ENCODE data around the gene YRDC. TPM values are rescaled to one million over a fixed set of nuclear protein-coding genes. Genes with fewer than 3 reads are reported as not detected.

The YRDC gene
- 69.9 and 76.1 TPM in 2 replicates for total RNA-seq

DNA sequence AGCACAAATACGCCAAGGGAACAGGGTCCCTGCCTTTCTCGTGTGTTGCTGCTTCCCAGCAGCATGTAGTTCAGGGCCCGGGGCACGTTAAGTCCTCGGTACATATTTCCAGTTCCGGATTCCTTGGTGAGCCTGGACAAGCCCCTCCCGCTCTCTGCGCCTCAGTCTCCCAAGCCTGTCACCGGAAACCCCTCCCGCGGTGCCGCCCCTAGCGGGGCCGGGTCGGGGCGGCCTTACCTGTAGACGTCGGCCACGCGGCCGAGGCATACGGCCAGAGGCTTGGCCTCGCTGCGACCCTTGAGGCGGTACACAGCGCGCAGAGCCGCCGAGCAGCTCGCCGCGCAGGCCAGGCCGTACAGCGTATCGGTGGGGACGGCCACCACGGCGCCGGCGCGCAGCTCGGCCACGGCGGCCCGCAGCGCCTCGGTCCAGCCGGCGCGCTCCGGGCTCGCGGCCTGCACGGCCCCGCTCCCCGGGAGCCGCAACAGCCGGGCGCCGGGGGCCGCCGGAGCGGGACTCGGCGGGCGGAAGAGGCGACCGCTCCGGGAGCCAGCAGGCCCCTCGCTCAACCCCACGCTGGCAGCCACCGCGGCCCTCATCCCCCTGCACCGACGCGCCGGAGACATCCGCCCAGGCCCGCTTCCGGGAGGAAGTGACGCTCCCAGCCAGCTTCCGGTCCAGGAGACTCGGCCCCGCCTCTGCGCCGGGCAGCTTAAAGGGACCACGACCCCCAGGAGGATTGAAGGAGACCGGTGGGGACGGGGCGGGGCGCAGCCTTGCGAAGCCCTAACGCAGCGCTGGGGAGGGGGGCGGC, at the start of gene YRDC, which contains the start of gene C1orf122:
TSS of gene YRDC (minus strand) at position 654 of the 814 bp plus-strand sequence. CDS start at position 626, 28 bp downstream.
TSS of gene C1orf122 (plus strand) at position 236 of the 814 bp plus-strand sequence. CDS start 615 bp downstream, outside the sequence.
- Mint-ChIP-seq H3K36me3 (ENCODE audit: low read depth) (peaks cover 48% of the 10 kb centered on the region), H3K27ac (peak within 1 kb of the TSS; percentile 98), H3K4me1 (peaks cover 31% of the 10 kb centered on the region)

GRCh38 chr1:37854406-37854805, 46.4 kb upstream of the YRDC start:
- no peak overlapping the region for H3K27ac Mint-ChIP-seq
- intact Hi-C loops (cut with micrococcal nuclease) = no loop called here
- H3K4me1 Mint-ChIP-seq = peaks cover 35% of the 10 kb centered on the region
- DNase-seq = no peak
- H3K4me3 Mint-ChIP-seq = no peak overlapping the region
- no peaks in the 10 kb centered on the region for H3K9me3 Mint-ChIP-seq
- no peaks in the 10 kb centered on the region for H3K27me3 Mint-ChIP-seq
- peaks cover 31% of the 10 kb centered on the region for H3K36me3 Mint-ChIP-seq (ENCODE audit: low read depth)

More for the DNA sequence above, at the start of gene YRDC, which contains the start of gene C1orf122:
- Mint-ChIP-seq H3K9me3 (no peaks in the 10 kb centered on the region), H3K27me3 (no peaks in the 10 kb centered on the region), H3K4me3 (peak within 1 kb of the TSS; percentile 98)
- intact Hi-C loops (cut with micrococcal nuclease) = loop anchor here (1.0 to 5.0 kb wide), 5 partner anchors 12 to 330 kb away; partner anchors contain the start of gene CDCA8
- DNase-seq = peak; percentile 98

DNA sequence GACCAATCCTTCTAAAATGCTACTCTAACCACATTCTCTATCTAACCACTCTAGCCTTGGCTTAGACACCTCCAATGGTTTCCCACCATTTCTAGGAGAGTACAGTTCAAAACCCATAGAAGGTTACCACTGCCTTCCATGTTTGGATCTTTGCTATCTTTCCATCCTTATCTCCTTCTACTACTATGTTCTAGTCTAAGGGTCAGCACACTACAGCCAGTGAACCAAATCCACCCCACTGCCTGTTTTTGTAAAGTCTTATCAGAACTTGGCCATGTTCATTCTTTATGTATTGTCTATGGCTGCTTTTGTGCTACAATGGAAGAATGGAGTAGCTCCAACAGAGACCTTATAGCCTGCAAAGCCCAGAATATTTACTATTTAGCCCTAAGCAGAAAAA, 45.1 kb upstream of the YRDC start:
- intact Hi-C loops (cut with micrococcal nuclease) = no loop called here
- Mint-ChIP-seq H3K36me3 (ENCODE audit: low read depth) (peaks cover 35% of the 10 kb centered on the region), H3K27me3 (no peaks in the 10 kb centered on the region), H3K4me3 (no peak overlapping the region), H3K9me3 (no peaks in the 10 kb centered on the region), H3K4me1 (peaks cover 28% of the 10 kb centered on the region), H3K27ac (peak overlapping the region; percentile 4)
- DNase-seq = no peak

GRCh38 chr1:37851782-37852210, 43.8 kb upstream of the YRDC start:
- Mint-ChIP-seq H3K4me1 (peaks cover 25% of the 10 kb centered on the region), H3K27me3 (no peaks in the 10 kb centered on the region), H3K27ac (no peak overlapping the region), H3K4me3 (no peak overlapping the region), H3K9me3 (no peaks in the 10 kb centered on the region), H3K36me3 (ENCODE audit: low read depth) (peaks cover 29% of the 10 kb centered on the region)
- DNase-seq = peak; percentile 62
- intact Hi-C loops (cut with micrococcal nuclease) = no loop called here

DNA sequence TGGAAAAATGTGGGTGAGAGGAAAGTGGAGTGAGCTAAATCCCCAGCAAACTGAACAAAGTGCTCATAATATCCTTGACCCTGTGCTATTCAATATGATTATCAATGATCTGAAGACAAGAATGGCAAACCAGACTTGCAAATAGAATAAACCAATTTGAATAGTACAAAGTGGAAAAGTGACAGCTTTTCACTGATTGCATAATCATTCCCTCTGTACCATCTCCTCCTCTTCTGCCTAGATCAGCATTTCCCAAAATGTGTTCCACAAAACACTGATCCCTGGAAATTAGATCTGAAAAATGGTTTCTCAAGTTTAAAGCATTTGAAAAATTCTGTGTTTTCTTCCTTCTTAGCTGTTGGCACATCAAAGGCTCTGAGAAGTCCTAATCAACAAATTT, 43.3 kb upstream of the YRDC start:
- no peaks in the 10 kb centered on the region for H3K27me3 Mint-ChIP-seq
- intact Hi-C loops (cut with micrococcal nuclease) = no loop called here
- no peak for DNase-seq
- peaks cover 26% of the 10 kb centered on the region for H3K36me3 Mint-ChIP-seq (ENCODE audit: low read depth)
- no peaks in the 10 kb centered on the region for H3K9me3 Mint-ChIP-seq
- H3K27ac Mint-ChIP-seq = no peak overlapping the region
- H3K4me1 Mint-ChIP-seq = peaks cover 29% of the 10 kb centered on the region
- H3K4me3 Mint-ChIP-seq = no peak overlapping the region

DNA sequence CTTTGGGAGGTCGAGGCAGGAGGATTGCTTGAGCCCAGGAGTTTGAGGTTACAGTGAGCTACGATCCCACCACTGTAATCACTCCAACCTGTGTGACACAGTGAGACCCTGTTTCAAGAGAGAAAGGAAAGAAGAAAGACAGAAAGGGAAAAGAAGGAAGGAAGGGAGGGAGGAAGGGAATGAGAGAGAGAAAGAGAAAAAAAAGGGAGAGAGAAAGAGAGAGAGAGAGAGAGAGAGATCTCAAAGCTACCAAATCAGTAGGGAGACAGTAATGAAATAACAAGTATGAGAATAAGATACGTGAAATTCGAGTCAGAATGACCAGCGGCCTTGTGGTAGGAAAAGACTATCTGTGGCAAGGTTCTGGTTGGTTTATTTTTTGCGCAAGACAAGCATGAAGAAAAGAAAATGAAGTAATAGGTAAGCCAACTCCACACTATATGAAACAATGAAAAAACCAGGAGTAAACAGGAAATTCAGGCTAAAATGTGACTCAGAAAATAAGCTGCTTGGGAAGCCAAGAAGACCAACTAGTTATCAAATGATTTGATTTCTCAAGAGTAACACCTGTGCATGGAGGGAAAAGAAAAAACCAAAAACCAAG, 42.4 kb upstream of the YRDC start:
- H3K27ac Mint-ChIP-seq = no peak overlapping the region
- peaks cover 24% of the 10 kb centered on the region for H3K36me3 Mint-ChIP-seq (ENCODE audit: low read depth)
- no peak for DNase-seq
- no peak overlapping the region for H3K4me3 Mint-ChIP-seq
- peaks cover 35% of the 10 kb centered on the region for H3K4me1 Mint-ChIP-seq
- H3K27me3 Mint-ChIP-seq = no peaks in the 10 kb centered on the region
- no peaks in the 10 kb centered on the region for H3K9me3 Mint-ChIP-seq
- intact Hi-C loops (cut with micrococcal nuclease) = no loop called here

DNA sequence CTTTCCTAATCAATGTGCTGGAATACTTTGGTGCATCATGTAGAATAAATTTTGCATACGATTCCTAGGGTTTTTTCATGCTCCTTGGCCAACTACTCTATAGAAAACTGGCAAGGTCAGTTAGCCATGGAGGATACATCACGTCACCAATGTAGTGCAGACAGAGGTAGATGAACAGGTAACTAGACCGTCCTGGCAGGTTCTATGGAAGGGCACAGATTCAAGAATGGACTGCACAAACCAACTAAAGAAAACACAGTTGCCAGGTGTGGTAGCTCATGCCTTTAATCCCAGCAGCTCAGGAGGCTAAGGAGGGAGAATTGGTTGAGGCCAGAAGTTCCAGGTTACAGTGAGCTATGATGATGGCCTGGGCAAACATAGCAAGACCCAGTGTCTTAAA, 41.5 kb upstream of the YRDC start:
- DNase-seq = no peak
- Mint-ChIP-seq H3K27me3 (no peaks in the 10 kb centered on the region), H3K9me3 (no peaks in the 10 kb centered on the region), H3K36me3 (ENCODE audit: low read depth) (peaks cover 24% of the 10 kb centered on the region), H3K4me3 (no peak overlapping the region), H3K27ac (no peak overlapping the region), H3K4me1 (peaks cover 34% of the 10 kb centered on the region)
- intact Hi-C loops (cut with micrococcal nuclease) = no loop called here

GRCh38 chr1:37846647-37847339, 38.8 kb upstream of the YRDC start:
- H3K27ac Mint-ChIP-seq = peak overlapping the region; percentile 68
- peaks cover 19% of the 10 kb centered on the region for H3K36me3 Mint-ChIP-seq (ENCODE audit: low read depth)
- intact Hi-C loops (cut with micrococcal nuclease) = no loop called here
- peaks cover 28% of the 10 kb centered on the region for H3K4me1 Mint-ChIP-seq
- H3K27me3 Mint-ChIP-seq = no peaks in the 10 kb centered on the region
- H3K4me3 Mint-ChIP-seq = peak overlapping the region; percentile 69
- DNase-seq = no peak
- H3K9me3 Mint-ChIP-seq = no peaks in the 10 kb centered on the region

- Mint-ChIP-seq H3K4me3 (no peak overlapping the region), H3K9me3 (no peaks in the 10 kb centered on the region), H3K27ac (no peak overlapping the region), H3K36me3 (ENCODE audit: low read depth) (peaks cover 20% of the 10 kb centered on the region), H3K4me1 (peaks cover 28% of the 10 kb centered on the region), H3K27me3 (no peaks in the 10 kb centered on the region)
- no peak for DNase-seq
- intact Hi-C loops (cut with micrococcal nuclease) = no loop called here
Measured at GRCh38 chr1:37845786-37846185, 37.8 kb upstream of the YRDC start.

DNA sequence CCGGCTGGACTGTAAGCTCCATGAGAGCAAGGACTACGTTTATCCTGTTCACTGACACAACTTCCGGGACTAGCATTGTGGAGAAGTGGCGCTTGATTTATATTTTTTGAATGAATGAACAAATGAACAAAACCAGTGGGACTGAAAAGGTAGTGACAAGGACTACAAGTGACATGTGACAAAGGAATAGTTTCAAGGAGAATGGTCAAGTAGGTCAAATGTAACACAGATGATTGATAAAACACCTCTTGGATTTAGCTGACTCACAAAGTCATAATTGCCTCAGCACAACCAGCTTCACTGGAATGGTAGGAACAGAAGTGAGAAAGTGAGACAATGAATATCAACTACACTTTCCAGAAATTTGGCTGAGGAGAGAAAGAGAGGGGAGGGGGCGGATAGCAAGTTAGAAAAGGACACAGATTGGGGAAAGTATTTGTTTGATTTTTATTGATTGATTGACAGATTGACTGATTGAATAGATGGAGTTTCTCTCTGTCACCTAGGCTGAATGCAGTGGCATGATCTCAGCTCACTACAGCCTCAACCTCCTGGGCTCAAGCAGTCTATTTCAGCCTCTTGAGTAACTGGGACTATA, 37.1 kb upstream of the YRDC start:
- peak overlapping the region; percentile 7 for H3K27ac Mint-ChIP-seq
- H3K9me3 Mint-ChIP-seq = no peaks in the 10 kb centered on the region
- H3K36me3 Mint-ChIP-seq (ENCODE audit: low read depth) = peaks cover 24% of the 10 kb centered on the region
- H3K27me3 Mint-ChIP-seq = no peaks in the 10 kb centered on the region
- peaks cover 28% of the 10 kb centered on the region for H3K4me1 Mint-ChIP-seq
- no peak overlapping the region for H3K4me3 Mint-ChIP-seq
- no peak for DNase-seq
- intact Hi-C loops (cut with micrococcal nuclease) = no loop called here

DNA sequence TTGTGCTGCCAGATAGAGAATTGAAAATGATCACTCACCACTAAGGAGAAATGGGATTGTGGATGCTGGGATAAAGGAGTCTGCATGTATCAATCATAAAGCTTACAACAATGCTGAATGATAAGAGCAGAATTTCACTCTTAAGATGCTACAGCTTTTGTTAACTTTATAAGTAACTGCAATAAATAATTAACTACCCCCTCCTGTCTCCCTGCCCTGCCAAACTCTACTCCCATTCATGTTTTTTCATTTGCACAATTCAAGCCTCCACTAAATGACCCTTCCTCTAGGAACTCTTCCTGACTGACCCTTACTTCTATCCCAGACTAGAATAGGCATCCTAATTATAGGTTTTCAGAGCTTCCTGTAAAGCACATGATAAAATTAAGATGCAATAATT, 36.5 kb upstream of the YRDC start:
- H3K36me3 Mint-ChIP-seq (ENCODE audit: low read depth) = peaks cover 31% of the 10 kb centered on the region
- DNase-seq = no peak
- peaks cover 28% of the 10 kb centered on the region for H3K4me1 Mint-ChIP-seq
- no peaks in the 10 kb centered on the region for H3K9me3 Mint-ChIP-seq
- H3K27ac Mint-ChIP-seq = no peak overlapping the region
- H3K4me3 Mint-ChIP-seq = no peak overlapping the region
- intact Hi-C loops (cut with micrococcal nuclease) = no loop called here
- no peaks in the 10 kb centered on the region for H3K27me3 Mint-ChIP-seq

- intact Hi-C loops (cut with micrococcal nuclease) = no loop called here
- peaks cover 21% of the 10 kb centered on the region for H3K4me1 Mint-ChIP-seq
- no peak for DNase-seq
- no peaks in the 10 kb centered on the region for H3K9me3 Mint-ChIP-seq
- H3K36me3 Mint-ChIP-seq (ENCODE audit: low read depth) = peaks cover 38% of the 10 kb centered on the region
- no peak overlapping the region for H3K4me3 Mint-ChIP-seq
- H3K27ac Mint-ChIP-seq = no peak overlapping the region
- H3K27me3 Mint-ChIP-seq = no peaks in the 10 kb centered on the region
Measured at GRCh38 chr1:37841652-37842051, 33.6 kb upstream of the YRDC start.

- no peak overlapping the region for H3K4me3 Mint-ChIP-seq
- no peaks in the 10 kb centered on the region for H3K27me3 Mint-ChIP-seq
- peaks cover 45% of the 10 kb centered on the region for H3K36me3 Mint-ChIP-seq (ENCODE audit: low read depth)
- H3K9me3 Mint-ChIP-seq = no peaks in the 10 kb centered on the region
- no peak for DNase-seq
- H3K4me1 Mint-ChIP-seq = peaks cover 13% of the 10 kb centered on the region
- intact Hi-C loops (cut with micrococcal nuclease) = no loop called here
- H3K27ac Mint-ChIP-seq = peak overlapping the region; percentile 20
Measured at GRCh38 chr1:37840711-37841110, 32.7 kb upstream of the YRDC start.
